HCT116 (cell line): ENCODE data around the gene DLG4. TPM values are rescaled to one million over a fixed set of nuclear protein-coding genes. Genes with fewer than 3 reads are reported as not detected.

Source experiments
- ATAC-seq: fragments of 200-7000 bp; cut with Tn5 transposase; 2 replicates; pipeline ENCODE4 v1.9.1; 2020; ENCODE audit warnings: mild to moderate bottlenecking, moderate library complexity
- BruUV-seq: library from RNA; stranded (reverse); fragments of 400-500 nt; replicated peaks from 2 replicates; lab custom pipeline; 2021; lab: Mats Ljungman, UMichigan
- CTCF ChIA-PET: fragments of 300-600 bp; sonication (Branson Sonifier 250); formaldehyde crosslinking; loops from one replicate; lab custom pipeline; 2021; ENCODE audit warnings: antibody characterized with exemption; lab: Charles Lee
- POLR2A ChIA-PET: fragments of 300-600, 350-600 bp; sonication (Branson Sonifier 250); formaldehyde crosslinking; loops from one replicate; lab custom pipeline; 2021; ENCODE audit warnings: antibody characterized with exemption; lab: Charles Lee
- RAD21 ChIA-PET, 2 experiments: fragments of 300-600 bp; sonication (Branson Sonifier 250); formaldehyde crosslinking; loops; one replicate each; lab custom pipeline; 2023; ENCODE audit warnings: low total read pairs in 2 of 2; ENCODE audit not compliant: uncharacterized antibody in 2 of 2, unreplicated experiment in 2 of 2, low non-redundant PET in 1 of 2; lab: Charles Lee
- DNase-seq: peaks from one replicate; pipeline ENCODE4 v3.0.0-alpha.2; 2010; ENCODE audit warnings: low read depth, low spot score
- H2AFZ ChIP-seq: fragments of 200-600 bp; shearing (Covaris generic), sonication (generic); 2 replicates; pipeline ENCODE4 v1.6.1; 2017; ENCODE audit warnings: low read depth, mixed run types, mixed read lengths, antibody characterized with exemption, low read length; ENCODE audit not compliant: poor library complexity, severe bottlenecking
- H3K27ac ChIP-seq: 2 replicates; pipeline ENCODE4 v1.5.1; 2012; ENCODE audit warnings: low read depth, low read length
- H3K27me3 ChIP-seq: fragments of 200-600 bp; sonication (generic); 2 replicates; pipeline ENCODE4 v1.6.1; 2016; ENCODE audit warnings: mixed run types, low read length, mixed read lengths; ENCODE audit not compliant: insufficient read depth
- H3K36me3 ChIP-seq, 2 experiments: fragments of 200-500 bp in 1 of 2; fragments of 200-600 bp in 1 of 2; sonication (Bioruptor generic) in 1 of 2; sonication (generic) in 1 of 2; 2 replicates each; pipeline versions ENCODE4 v1.5.1 to v1.6.1; 2014 to 2016; ENCODE audit warnings: low read length in 2 of 2, inconsistent platforms in 1 of 2, mixed read lengths in 1 of 2, mixed run types in 1 of 2; ENCODE audit not compliant: insufficient read depth in 2 of 2, control insufficient read depth in 1 of 2
- H3K4me1 ChIP-seq, 2 experiments: fragments of 200-600 bp in 1 of 2; sonication (generic) in 1 of 2; 2 replicates each; pipeline versions ENCODE4 v1.5.1 to v1.6.1; 2012 to 2017; ENCODE audit warnings: low read length in 2 of 2, inconsistent platforms in 1 of 2, mild to moderate bottlenecking in 1 of 2, mixed read lengths in 1 of 2, mixed run types in 1 of 2, moderate library complexity in 1 of 2; ENCODE audit not compliant: insufficient read depth in 2 of 2, control insufficient read depth in 1 of 2
- H3K4me2 ChIP-seq: fragments of 200-600 bp; sonication (generic); 2 replicates; pipeline ENCODE4 v1.6.1; 2017; ENCODE audit warnings: mixed run types, low read length, mixed read lengths
- H3K4me3 ChIP-seq, 2 experiments: fragments of 200-600 bp in 1 of 2; sonication (generic) in 1 of 2; replicated peaks in 1 of 2; 2 replicates each; pipeline ENCODE4 v1.5.1; 2011 to 2016; ENCODE audit warnings: low read length in 2 of 2, control low read depth in 1 of 2, low read depth in 1 of 2, mild to moderate bottlenecking in 1 of 2, mixed read lengths in 1 of 2, mixed run types in 1 of 2
- H3K79me2 ChIP-seq: fragments of 200-600 bp; sonication (generic); 2 replicates; pipeline ENCODE4 v1.6.1; 2017; ENCODE audit warnings: mild to moderate bottlenecking, mixed run types, low read length, moderate library complexity, mixed read lengths; ENCODE audit not compliant: insufficient read depth
- H3K9ac ChIP-seq: fragments of 200-600 bp; sonication (generic); 2 replicates; pipeline ENCODE4 v1.6.1; 2016; ENCODE audit warnings: low read length, mixed read lengths
- H3K9me2 ChIP-seq: fragments of 200-600 bp; sonication (generic), shearing (Covaris generic); 2 replicates; pipeline ENCODE4 v1.6.1; 2017; ENCODE audit warnings: mixed run types, mild to moderate bottlenecking, moderate library complexity; ENCODE audit not compliant: insufficient read depth
- H3K9me3 ChIP-seq, 2 experiments: fragments of 200-500 bp in 1 of 2; fragments of 200-600 bp in 1 of 2; sonication (Bioruptor generic) in 1 of 2; sonication (generic) in 1 of 2; 2 replicates each; pipeline ENCODE4 v1.6.1; 2014 to 2017; ENCODE audit warnings: low read length in 2 of 2, mixed read lengths in 2 of 2, inconsistent platforms in 1 of 2, low read depth in 1 of 2, mild to moderate bottlenecking in 1 of 2, mixed run types in 1 of 2, moderate library complexity in 1 of 2; ENCODE audit not compliant: control insufficient read depth in 1 of 2, insufficient read depth in 1 of 2
- H4K20me1 ChIP-seq: fragments of 200-600 bp; sonication (generic), shearing (Covaris generic); 2 replicates; pipeline ENCODE4 v1.6.1; 2017; ENCODE audit warnings: mixed run types, mild to moderate bottlenecking, moderate library complexity; ENCODE audit not compliant: insufficient read depth
- CBX3 ChIP-seq: IDR thresholded peaks from 2 replicates; pipeline ENCODE4 v1.6.1; 2012; ENCODE audit warnings: low read depth
- JUND ChIP-seq: IDR thresholded peaks from 2 replicates; pipeline ENCODE4 v1.6.1; 2012
- POLR2AphosphoS5 ChIP-seq: IDR thresholded peaks from 2 replicates; pipeline ENCODE4 v1.6.1; 2011; ENCODE audit warnings: mild to moderate bottlenecking, low read depth, low read length, moderate library complexity
- SIN3A ChIP-seq: IDR thresholded peaks from 2 replicates; pipeline ENCODE4 v1.6.1; 2012; ENCODE audit warnings: low read depth
- intact Hi-C: fragments of 100-400 bp; cut with micrococcal nuclease; formaldehyde crosslinking; loops from 2 replicates; pipeline ENCODE4 v1.10.0; 2022
- total RNA-seq: library from RNA; stranded (reverse); gene quantifications from one replicate; pipeline ENCODE4 v1.2.1, GENCODE V29; 2021; ENCODE audit not compliant: unreplicated experiment

Gene DLG4
- total RNA-seq, 1 experiment from 2014 or later: 15.0 TPM

GRCh38 chr17:7260651-7261378, 41.2 kb upstream of the DLG4 start:
- Histone ChIP-seq H3K9ac (peak overlapping the region; percentile 99), H3K27ac (peak overlapping the region; percentile 94), H3K36me3 (peaks cover 9 to 32% of the 10 kb centered on the region in 2 experiments), H3K9me3 (no peaks in the 10 kb centered on the region), H3K79me2 (peaks cover 58% of the 10 kb centered on the region), H3K4me1 (peaks cover 33 to 55% of the 10 kb centered on the region in 2 experiments), H4K20me1 (peaks cover 5% of the 10 kb centered on the region; the same call in 1 of the 2 replicates), H2AFZ (no peak overlapping the region), H3K4me2 (peak overlapping the region; percentile 90), H3K9me2 (no peaks in the 10 kb centered on the region), H3K27me3 (no peaks in the 10 kb centered on the region), H3K4me3 (peak overlapping the region; percentile 98 to 99)
- ChIA-PET CTCF (no interaction called here), RAD21 (no interaction called here), POLR2A (interaction anchor here (0.7 to 3.0 kb wide), 6 partner anchors 19 to 397 kb away, joined by 3 to 15 read pairs (median 6); partner anchors contain the start of genes ACADVL, DLG4 and GABARAP)
- DNase-seq (no peak), ATAC-seq (peak; percentile 48)
- intact Hi-C loops: loop anchor here (10.0 kb wide), 1 partner anchor 174 kb away; the partner anchor contains the start of genes FGF11 and TMEM102
- TF ChIP-seq CBX3: no peak
- peak; percentile 36; the same call in 1 of the 2 replicates for TF ChIP-seq SIN3A
- TF ChIP-seq JUND: 0 out of 2 replicates have a peak, but pooled peaks have one; percentile 10
- TF ChIP-seq POLR2AphosphoS5: peak; percentile 41; the same call in 1 of the 2 replicates
- TF ChIP-seq, all 23 proteins: peak for 3
- BruUV-seq: no TSS peak

GRCh38 chr17:7260151-7260550, 40.5 kb upstream of the DLG4 start:
- intact Hi-C loops: loop anchor here (10.0 kb wide), 1 partner anchor 175 kb away; the partner anchor contains the start of genes FGF11 and TMEM102
- DNase-seq (no peak), ATAC-seq (no peak)
- Histone ChIP-seq H3K36me3 (peaks cover 9 to 32% of the 10 kb centered on the region in 2 experiments), H3K9ac (peak overlapping the region; percentile 99), H3K27me3 (no peaks in the 10 kb centered on the region), H3K4me1 (peaks cover 26 to 48% of the 10 kb centered on the region in 2 experiments), H3K4me2 (peak overlapping the region; percentile 90), H2AFZ (no peak overlapping the region), H4K20me1 (peaks cover 5% of the 10 kb centered on the region; the same call in 1 of the 2 replicates), H3K27ac (peak overlapping the region; percentile 94), H3K4me3 (peak overlapping the region; percentile 98 to 99), H3K9me3 (no peaks in the 10 kb centered on the region), H3K9me2 (no peaks in the 10 kb centered on the region), H3K79me2 (peaks cover 58% of the 10 kb centered on the region)
- BruUV-seq: no TSS peak
- CTCF ChIA-PET: no interaction called here
- POLR2A ChIA-PET: interaction anchor here (0.7 to 3.0 kb wide), 6 partner anchors 18 to 396 kb away, joined by 3 to 15 read pairs (median 6); partner anchors contain the start of genes ACADVL, DLG4 and GABARAP
- RAD21 ChIA-PET: no interaction called here
- TF ChIP-seq POLR2AphosphoS5: 0 out of 2 replicates have a peak, but pooled peaks have one; percentile 6
- TF ChIP-seq JUND: no peak
- TF ChIP-seq, all 23 proteins: peak for 1
